Measurements from ENCODE around the gene ALPI. TPM values are rescaled to one million over a fixed set of nuclear protein-coding genes. Genes with fewer than 3 reads are reported as not detected.

Gene ALPI
- total RNA-seq, 1 experiment from 2014 or later = not detected

- ATAC-seq (no peak), DNase-seq (ENCODE audit: low read depth, low spot score) (no peak)
- Histone ChIP-seq H3K4me1 (ENCODE audit: control insufficient read depth, insufficient read depth, low read length) (no peaks in the 10 kb centered on the region), H3K9me3 (ENCODE audit: control insufficient read depth, insufficient read depth, low read depth, low read length) (no peaks in the 10 kb centered on the region), H3K4me3 (ENCODE audit: low read depth in 2 of 2, low read length in 2 of 2) (no peak overlapping the region), H3K36me3 (ENCODE audit: control insufficient read depth, insufficient read depth, low read length) (no peaks in the 10 kb centered on the region), H3K27me3 (ENCODE audit: control insufficient read depth, insufficient read depth, low read length) (peaks cover 14% of the 10 kb centered on the region), H3K27ac (ENCODE audit: low read length) (no peak overlapping the region)
- CTCF ChIA-PET = no interaction called here
- in situ Hi-C loops (cut with HindIII; ENCODE audit: low pct_unique_long_range_greater_than_20kb, low sequenced_read_pairs) = no loop called here
- POLR2A ChIA-PET = no interaction called here
- intact Hi-C loops (cut with micrococcal nuclease; ENCODE audit: unreplicated experiment) = no loop called here
- TF ChIP-seq TCF7L2 (IDR thresholded peaks at IDR 0.05; ENCODE audit: low read depth, low read length) = no peak
- TF ChIP-seq POLR2AphosphoS5 (IDR thresholded peaks at IDR 0.05; ENCODE audit: low read depth, low read length) = no peak
- no peak for TF ChIP-seq REST (IDR thresholded peaks at IDR 0.05; ENCODE audit: insufficient read depth in 1 of 2, low read depth in 2 of 2, low read length in 1 of 2)
- no peak for TF ChIP-seq SIN3A (IDR thresholded peaks at IDR 0.05; ENCODE audit: borderline replicate concordance, insufficient read depth, low read depth, low read length)
- TF ChIP-seq CTCF (IDR thresholded peaks at IDR 0.05) = no peak
- BruUV-seq (replicated peaks) = no TSS peak
Observed at GRCh38 chr2:232476791-232477190, 20.8 kb downstream of the ALPI start.

- Histone ChIP-seq H3K27me3 (ENCODE audit: control insufficient read depth, insufficient read depth, low read length) (peaks cover 3% of the 10 kb centered on the region; the same call in 1 of the 2 replicates), H3K27ac (ENCODE audit: low read length) (no peak overlapping the region), H3K4me3 (ENCODE audit: low read depth in 2 of 2, low read length in 2 of 2) (no peak overlapping the region), H3K36me3 (ENCODE audit: control insufficient read depth, insufficient read depth, low read length) (no peaks in the 10 kb centered on the region), H3K4me1 (ENCODE audit: control insufficient read depth, insufficient read depth, low read length) (no peaks in the 10 kb centered on the region), H3K9me3 (ENCODE audit: control insufficient read depth, insufficient read depth, low read depth, low read length) (no peaks in the 10 kb centered on the region)
- DNase-seq (ENCODE audit: low read depth, low spot score) (no peak), ATAC-seq (peak; percentile 25; the same call in 1 of the 2 replicates)
- BruUV-seq (replicated peaks) = no TSS peak
- ChIA-PET POLR2A (no interaction called here), CTCF (no interaction called here)
- TF ChIP-seq TCF7L2 (IDR thresholded peaks at IDR 0.05; ENCODE audit: low read depth, low read length) (no peak), POLR2AphosphoS5 (IDR thresholded peaks at IDR 0.05; ENCODE audit: low read depth, low read length) (no peak), CTCF (IDR thresholded peaks at IDR 0.05) (no peak), SIN3A (IDR thresholded peaks at IDR 0.05; ENCODE audit: borderline replicate concordance, insufficient read depth, low read depth, low read length) (no peak), REST (IDR thresholded peaks at IDR 0.05; ENCODE audit: insufficient read depth in 1 of 2, low read depth in 2 of 2, low read length in 1 of 2) (no peak)
- in situ Hi-C loops (cut with HindIII; ENCODE audit: low pct_unique_long_range_greater_than_20kb, low sequenced_read_pairs) = no loop called here
- intact Hi-C loops (cut with micrococcal nuclease; ENCODE audit: unreplicated experiment) = no loop called here
Observed at GRCh38 chr2:232477751-232478510, 22.0 kb downstream of the ALPI start.
